ENCODE data around the gene ZMYM5.

DNA sequence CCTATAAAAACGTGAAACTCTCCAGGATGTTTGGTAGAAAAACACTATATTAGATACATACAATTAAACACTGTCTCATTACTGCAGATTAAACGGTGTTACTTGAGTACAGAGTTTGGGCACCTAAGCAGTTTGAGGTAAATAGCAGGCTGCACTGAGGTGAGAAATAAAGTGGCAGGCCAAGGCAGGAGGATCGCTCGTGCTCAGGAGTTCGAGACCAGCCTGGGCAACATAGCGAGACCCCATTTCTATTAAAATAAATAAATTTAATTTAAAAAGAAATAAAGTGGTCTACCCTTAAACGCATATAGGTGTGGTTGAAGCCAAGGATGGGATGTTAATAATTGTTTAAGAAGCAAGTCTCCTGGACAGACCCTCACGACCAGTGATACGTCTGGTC is 81.9 kb downstream of the ZMYM5 start:
- TF ChIP-seq, protein P1, sequence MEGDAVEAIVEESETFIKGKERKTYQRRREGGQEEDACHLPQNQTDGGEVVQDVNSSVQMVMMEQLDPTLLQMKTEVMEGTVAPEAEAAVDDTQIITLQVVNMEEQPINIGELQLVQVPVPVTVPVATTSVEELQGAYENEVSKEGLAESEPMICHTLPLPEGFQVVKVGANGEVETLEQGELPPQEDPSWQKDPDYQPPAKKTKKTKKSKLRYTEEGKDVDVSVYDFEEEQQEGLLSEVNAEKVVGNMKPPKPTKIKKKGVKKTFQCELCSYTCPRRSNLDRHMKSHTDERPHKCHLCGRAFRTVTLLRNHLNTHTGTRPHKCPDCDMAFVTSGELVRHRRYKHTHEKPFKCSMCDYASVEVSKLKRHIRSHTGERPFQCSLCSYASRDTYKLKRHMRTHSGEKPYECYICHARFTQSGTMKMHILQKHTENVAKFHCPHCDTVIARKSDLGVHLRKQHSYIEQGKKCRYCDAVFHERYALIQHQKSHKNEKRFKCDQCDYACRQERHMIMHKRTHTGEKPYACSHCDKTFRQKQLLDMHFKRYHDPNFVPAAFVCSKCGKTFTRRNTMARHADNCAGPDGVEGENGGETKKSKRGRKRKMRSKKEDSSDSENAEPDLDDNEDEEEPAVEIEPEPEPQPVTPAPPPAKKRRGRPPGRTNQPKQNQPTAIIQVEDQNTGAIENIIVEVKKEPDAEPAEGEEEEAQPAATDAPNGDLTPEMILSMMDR (IDR thresholded peaks at IDR 0.05; ENCODE audit: low read depth, low read length, poor library complexity, severe bottlenecking), result no peak
- no peak for TF ChIP-seq EZH2phosphoT487 (IDR thresholded peaks at IDR 0.05; ENCODE audit: borderline replicate concordance, low read length)
